Mucosa of gallbladder (tissue), 1 donor: ENCODE measurements around the gene TTC39B. TPM values are rescaled to one million over a fixed set of nuclear protein-coding genes. Genes with fewer than 3 reads are reported as not detected.
A peak's percentile ranks its signal among the peaks of the same experiment; 100 is the strongest.

ENCODE experiments used
- DNase-seq: peaks from one replicate; pipeline ENCODE4 v3.0.0-alpha.2; 2020; ENCODE audit warnings: low spot score
- total RNA-seq: library from RNA; stranded (reverse); gene quantifications from one replicate; pipeline ENCODE4 v1.2.1, GENCODE V29; 2021
- donor health status: DM: no; HTN: no; CAD: no.

The TTC39B gene
- total RNA-seq, 1 donor from 2014 or later, result 30.2 TPM

DNA sequence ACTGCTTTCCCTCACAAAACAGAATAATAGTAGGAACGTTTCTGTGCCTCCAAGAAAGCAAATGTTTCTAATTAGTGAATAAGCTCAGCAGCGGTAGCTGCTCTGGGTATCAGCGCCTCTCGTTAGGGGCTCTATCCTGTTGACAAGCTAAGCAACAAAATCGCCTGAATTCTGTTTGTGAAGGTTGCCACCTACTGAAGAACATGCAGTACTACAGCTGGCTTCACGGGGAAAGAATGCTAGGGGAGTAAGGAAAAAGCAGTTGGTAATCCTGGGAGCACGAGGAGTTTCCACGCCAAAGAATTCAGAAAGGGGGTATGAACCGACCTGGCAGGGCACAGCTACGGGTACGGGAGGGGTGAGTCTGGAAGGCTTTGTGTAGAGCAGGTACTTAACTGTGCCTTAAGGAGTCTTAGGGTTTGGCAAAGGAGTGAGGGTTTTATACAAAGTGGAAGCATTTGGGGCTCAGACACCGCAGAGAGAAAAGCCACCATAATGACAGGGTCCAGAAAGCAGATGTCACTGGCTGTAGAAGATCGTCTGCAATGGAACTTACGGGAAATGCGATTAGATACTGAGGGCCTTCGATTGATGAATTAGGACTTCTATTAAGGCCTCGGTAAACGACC lies 171.7 kb downstream of the TTC39B start:
- DNase-seq, result peak; percentile 58

DNA sequence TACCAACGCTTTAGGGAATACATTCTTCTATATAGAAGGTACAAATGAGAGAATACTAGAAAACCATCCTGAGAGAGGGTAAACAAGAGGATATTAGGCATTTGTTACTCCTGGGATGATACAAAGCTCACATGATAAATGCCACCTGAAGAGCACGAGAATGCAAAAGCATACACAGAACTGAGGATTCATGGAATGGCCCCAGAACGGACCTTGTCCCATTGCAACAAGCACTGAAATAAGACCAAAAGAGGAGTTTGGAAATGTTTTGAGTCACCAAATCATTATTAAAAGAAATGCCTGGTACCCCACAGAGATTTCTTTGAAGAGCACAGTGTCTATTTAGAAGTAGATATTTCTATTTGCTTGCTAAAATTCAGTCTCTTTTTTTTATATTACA lies 173.5 kb downstream of the TTC39B start:
- no peak for DNase-seq

DNA sequence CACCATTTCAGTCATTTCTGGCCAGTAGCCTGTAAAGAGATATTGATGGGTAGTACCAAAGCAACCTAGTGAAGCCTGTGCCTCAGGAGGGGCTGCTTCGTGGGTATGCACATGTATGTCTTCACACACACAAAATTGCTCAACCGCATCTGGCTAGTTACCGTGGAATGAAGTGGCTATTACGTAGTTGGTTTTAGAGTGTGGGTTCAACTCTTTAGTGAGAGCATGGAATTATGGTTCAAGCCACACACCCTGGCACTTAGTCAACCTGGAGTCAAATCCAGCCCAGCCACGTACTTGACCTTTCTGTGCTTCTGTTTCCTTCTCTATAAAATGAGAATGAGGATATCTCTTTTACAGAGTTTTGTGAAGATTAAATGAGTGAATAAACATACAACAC lies 174.9 kb downstream of the TTC39B start:
- no peak for DNase-seq

GRCh38 chr9:15131094-15131493 lies 175.9 kb downstream of the TTC39B start:
- no peak for DNase-seq

GRCh38 chr9:15127831-15128230 lies 179.2 kb downstream of the TTC39B start:
- no peak for DNase-seq

- DNase-seq, result no peak
Measured at GRCh38 chr9:15121630-15122029, 185.4 kb downstream of the TTC39B start.

DNA sequence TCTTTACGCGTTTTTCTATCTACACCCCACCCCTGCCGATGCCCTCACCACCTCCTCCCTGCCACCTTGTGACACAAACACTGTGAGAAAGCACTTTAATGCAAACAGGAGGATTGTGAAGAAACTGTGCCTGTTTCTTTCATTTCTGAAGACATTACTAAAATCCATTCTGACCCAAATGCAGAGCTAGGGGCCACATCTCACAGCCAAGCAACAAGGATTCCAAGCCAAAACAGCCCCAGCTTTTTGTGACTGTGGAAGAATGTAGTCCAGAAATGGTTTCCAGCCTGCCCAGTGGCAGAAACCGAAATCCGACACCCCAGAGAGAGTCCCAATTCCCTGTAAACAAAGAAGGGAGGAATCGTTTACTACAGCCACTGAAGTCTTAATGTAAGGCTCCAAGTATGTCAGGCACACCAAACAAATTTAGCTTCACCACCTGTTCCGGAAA lies 190.9 kb downstream of the TTC39B start:
- DNase-seq, result no peak

DNA sequence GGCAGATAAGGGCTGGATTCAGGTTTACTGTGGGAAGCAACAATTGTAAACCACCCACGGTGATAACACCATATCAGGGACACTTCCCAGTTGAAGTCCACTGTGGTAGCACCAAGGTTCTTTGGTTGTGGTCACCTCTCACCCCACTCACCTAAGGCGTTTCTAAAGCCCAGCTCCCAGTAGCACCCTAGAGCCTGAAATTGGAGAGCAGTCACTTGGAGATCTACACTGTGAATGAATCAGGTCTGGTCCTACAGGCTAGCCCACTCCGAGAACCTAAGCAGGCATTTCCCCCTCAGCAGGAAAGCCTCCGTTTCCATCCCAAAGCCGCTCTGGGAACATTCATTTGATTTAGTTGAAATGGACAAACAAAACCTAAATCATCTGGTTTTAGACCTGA lies 191.3 kb downstream of the TTC39B start:
- DNase-seq, result no peak

- DNase-seq, result no peak
Measured at GRCh38 chr9:15115041-15115440, 192.0 kb downstream of the TTC39B start.

Other genes starting within 250 kb of the TTC39B start
- gene SNAPC3, start 115.7 kb upstream of the TTC39B start, total RNA-seq, result 36.5 TPM
- gene PSIP1, start 203.8 kb upstream of the TTC39B start, total RNA-seq, result 45.1 TPM
- 4.0 TPM for gene CCDC171, start 245.8 kb upstream of the TTC39B start, total RNA-seq